EL (cell line): ENCODE results near the gene DPF3.

Experiments
- DNase-seq: peaks from one replicate; pipeline ENCODE4 v3.0.0-alpha.2; 2016

DPF3 gene

DNA sequence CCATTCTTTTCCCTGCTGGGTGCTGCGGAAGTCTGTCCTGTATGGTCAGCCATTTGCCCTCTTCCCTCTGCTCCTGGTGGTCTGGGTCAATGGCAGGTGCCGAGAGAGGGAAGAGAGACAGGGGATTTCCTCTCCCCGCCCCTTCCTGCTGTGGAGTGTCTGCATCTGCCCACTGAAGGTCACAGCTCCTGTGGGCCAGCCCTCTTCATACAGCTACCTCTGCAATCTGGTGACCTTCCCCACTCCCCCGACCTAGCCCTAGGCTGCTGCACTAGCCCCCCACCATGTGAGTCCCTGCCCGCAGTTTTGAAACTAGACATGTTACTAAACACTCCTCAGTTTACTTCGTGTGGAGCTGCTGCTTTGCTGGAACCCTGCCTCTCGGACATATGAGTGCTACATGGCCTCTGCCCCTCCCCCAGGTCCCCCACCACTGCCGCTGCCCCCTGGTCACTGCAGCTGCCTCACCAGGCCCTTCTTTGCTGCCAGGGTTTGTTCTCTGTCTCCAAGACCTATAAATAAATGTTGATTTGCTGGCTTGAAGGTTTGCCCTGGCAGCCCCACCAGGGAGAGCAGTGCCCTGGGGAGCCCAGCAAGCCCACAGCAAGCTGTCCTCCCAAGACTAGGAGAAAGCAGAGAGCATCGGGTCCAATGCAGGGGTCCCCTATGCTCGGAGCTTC is 102.9 kb downstream of the DPF3 start:
- no peak for DNase-seq

DNA sequence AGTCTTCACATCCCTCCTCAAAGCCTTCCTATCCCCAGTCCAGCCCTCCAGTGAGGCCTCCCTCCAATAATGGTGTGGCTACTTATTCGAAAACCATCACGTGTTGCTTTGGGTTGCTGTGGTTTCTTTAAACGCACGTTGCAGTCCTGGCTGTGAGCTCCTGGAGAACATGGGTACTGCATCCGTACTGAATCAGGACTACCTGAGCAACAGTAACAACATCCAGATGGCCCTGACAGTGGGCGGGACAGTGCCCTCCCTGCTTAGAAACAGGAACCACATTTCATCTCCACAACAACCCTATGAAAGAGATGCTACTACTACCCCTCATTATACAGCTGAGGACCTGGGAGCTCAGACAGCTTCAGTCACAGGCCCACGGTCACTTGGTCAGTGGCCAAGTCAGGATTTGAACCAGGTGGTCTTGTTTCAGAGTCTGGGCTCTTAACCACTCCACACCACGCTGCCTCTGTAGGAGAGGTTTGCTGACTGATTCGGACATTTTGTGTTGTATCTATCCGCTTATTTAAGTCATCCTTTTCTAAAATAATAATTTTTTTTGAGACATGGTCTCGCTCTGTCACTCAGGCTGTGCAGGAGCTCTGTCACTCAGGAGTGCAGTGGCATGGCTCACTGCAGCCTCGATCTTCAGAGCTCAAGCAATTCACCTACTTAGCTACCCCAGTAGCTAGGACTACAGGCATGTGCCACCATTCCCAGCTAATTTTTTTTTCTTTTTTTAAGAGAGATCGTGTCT is 104.8 kb downstream of the DPF3 start:
- DNase-seq = no peak

DNA sequence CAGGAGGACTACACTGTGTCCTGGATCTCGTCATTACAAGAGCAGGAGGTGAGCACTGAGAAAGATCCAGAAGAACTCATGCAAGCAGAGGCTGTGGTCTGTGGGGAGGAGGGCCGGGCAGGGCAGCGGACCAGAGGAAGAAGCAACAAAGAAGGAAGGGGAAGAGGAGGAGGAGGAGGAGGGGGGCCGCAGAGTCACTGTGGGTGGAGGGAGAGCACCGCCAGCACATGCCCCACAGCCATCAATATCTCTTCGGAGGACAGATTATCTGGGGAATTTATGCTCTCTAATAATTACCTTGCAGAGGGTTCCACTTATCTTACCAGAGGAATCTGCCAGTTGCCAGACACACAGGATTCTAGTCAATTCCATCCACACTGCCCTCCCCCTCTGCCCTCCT is 105.6 kb downstream of the DPF3 start:
- no peak for DNase-seq

DNA sequence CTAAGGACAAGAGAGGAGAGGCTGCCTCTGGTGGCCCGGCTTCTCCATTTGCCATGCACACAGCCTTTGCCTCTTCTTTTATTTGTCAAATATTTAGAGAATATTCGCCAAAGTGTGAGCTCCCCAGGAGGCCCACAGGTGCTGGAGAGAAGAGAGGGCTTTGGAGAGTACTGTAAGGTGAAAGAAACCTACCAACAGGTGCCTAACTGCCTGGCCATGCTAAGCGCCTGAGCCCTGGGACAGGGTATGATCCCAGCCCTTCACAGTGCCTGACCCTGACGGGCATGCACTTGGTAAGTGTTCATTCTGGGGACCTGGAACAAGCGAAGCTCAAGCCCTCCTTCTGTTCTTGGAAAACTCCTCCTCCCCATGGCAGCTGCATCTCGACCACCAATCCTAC is 106.1 kb downstream of the DPF3 start:
- no peak for DNase-seq

DNA sequence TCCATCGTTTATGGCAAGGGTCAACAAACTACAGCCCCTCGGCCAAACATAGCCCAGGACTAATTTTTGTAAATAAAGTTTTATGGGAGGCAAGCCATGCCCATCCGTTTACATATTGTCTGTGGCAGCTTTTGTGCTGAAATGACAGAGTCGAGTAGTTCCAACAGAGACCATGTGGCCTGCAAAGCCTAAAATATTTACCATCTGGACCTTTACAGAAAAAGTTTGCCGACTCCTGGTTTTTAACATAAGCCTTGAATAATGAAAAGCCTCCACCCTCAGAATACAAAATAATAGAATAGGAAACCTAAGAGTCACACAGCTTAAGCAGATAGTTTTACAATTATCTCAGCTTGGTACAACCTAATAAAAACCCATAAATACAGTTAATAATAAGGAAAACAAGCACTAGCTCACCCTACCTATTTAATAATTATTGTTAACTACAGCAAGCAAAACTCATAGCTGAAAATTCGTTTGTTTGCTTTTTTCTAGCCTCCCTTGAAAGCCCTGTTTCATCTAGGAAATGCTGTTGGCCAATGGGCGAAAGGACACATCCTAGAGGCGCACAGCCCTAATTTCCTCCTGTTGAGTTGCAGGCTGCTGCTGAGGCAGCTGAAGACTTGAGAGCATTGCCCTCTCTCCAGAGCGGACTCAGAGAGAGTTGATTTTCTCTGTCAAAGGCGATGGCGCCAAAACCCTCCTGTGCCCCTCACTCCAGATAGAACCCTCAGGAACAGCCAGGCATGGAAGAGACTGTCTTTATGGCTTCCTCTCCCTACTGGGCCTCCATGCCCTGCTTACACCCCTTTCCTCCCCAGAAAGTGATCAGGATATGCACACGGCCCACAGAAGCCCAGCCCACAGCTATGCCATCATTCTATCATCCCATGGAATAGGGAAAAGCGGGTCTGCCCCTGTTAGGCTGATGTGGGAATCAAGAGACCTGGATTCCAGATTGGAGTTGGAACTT is 107.2 kb downstream of the DPF3 start:
- DNase-seq = no peak

DNA sequence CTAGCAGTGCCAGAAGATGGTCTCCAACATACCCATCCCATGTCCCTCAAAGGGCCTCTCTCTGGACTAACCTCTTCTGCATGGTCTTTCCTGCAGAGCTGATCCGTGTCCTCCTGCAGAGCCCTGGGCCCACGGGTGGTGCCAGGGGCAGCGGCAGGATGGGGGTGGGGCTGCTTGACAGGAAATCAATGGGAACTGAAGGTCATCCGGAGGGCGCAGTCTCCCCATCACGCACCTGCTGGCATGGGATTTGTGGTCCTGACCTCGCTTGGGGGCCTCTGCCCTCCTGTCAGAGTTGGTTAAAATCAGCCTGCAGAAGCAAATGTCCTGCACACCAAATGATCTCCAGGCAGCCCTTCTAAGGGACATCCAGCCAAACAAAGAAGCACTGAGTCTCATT is 110.2 kb downstream of the DPF3 start:
- no peak for DNase-seq

DNA sequence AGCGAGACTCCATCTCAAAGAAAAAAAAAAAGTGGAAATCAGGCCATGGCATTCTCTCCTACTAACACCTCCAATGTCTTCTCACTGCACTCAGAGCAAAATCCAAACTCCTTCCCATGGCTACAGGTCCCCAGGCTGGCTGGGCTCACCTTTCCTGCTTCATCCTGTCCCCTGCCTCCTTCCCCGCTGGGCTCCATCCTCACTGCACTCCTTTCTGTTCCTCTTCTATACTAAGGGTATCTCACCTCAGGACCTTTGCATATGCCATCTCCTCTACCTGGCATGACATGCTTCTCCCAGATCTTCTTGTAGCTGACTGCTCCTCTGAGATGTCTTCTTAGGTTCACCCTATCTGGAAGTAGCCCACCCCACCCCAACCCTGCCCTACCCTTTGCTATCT is 111.1 kb downstream of the DPF3 start:
- DNase-seq = no peak

DNA sequence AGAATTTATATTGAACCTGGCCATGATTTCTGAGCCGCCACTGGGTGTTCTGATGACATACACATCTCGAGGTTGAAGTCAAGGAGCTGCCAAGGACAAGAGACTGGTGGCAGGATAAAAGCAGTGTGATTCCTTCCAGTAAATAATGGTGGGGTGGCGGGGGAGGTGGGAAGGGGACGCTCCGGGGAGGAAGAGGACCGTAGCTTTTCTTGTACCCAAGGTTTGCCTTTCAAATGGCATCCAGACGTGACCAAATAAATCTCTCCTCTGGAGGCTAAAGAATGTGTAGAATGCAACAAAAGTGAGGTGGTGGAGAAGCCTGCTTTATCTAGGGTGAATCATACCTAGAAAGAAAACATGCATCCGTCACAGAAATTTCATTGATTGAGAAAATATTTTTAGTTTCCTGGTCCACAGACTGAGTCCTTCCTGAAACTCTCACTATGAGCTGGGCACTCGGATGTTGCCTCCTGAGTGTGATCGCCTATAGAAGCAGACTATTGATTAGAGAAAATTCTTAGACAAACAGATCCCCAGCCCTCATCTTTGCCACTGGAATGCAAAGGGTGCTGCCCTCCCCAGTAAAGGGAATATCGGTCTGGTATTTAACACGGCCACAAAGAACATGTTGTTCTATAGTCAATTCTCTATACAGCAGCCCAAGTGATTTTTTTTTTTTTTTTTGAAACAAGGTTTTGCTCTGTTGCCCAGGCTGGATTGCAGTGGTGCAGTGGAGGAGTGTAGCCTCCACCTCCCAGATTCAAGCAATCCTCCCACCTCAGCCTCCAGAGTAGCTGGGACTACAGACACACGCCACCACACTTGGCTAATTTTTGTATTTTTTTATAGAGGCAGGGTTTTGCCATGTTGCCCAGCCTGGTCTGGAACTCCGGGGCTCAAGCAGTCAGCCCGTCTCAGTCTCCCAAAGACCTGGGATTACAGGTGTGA is 112.1 kb downstream of the DPF3 start:
- peak; percentile 91 for DNase-seq

DNA sequence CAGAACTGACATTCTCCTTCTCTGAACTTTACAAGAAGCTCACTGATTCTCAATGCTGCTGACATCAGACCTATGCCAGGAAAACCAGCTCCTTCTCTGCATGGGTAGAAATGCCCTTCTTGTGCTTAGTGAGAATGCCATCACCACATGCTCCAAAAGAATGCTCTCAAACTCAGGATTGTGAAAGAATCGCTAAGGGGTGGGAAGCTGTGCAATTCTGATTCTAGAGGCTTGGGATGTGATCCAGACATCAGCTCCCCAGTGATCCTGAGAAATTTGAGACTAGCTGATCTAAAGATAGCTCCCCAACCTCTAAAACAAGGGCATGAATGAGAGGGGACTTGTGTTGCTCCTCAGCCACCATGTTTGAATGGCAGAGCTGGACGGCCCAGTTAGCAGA is 113.2 kb downstream of the DPF3 start:
- DNase-seq = peak; percentile 82

DNA sequence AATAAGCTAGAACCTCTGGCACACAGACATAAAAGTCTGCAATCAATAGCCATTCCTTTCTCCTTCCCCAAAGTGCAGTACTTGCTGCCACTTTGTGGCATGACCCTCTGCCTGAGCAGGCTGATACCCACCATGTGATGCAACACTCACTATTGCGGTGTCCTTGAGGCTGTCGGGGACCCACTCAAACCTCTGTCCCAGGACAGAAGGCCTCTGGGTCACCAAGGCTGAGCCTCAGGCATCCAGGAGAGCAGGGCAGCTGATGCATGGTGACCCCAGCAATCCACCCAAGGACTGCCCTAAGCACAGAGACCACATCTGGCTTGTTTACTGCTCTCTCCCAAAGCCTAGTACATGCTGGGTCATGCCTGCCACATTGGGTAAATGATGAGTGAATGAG is 114.2 kb downstream of the DPF3 start:
- DNase-seq = no peak

DNA sequence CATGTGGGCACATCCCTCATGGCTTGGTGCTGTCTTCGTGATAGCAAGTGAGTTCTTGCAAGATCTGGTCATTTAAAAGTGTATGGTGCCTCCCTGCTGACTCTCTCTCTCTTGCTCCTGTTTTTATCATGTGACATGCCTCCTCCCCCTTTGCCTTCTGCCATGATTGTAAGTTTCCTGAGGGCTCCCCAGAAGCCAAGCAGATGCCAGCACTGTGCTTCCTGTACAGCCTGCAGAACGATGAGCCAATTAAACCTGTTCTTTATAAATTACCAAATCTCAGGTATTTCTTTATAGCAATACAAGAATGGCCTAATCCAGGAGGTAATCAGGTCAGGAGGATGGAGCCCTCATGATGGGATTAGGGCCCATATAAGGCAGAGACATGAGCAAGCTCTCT is 116.3 kb downstream of the DPF3 start:
- DNase-seq = no peak

DNA sequence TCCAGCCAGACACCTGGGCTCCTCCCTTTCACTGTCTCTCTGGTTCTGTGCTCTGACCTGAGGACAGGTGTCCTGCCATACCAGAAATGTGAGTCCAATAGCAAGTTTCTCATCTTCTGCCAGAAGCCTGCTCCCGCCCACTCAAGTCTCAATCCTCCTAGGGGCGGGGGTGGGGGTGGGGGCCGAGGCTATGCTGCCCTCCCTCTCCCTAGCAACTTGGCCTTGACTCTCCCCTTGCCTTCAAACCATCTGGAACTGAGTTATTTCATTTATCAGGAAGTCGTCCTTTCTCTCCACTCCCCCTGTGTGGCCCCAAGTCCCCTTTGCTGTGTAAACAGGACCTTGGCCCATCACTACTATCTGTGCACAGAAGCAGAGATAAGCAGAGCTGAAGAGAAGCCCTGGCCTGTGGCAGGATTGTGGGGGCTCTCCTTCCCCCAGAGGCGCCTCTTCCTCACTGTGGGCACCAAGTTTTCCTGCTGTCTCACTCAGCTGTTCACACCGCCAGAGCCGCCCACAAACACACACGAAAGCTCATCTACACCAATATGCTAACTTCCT is 117.1 kb downstream of the DPF3 start:
- no peak for DNase-seq

DNA sequence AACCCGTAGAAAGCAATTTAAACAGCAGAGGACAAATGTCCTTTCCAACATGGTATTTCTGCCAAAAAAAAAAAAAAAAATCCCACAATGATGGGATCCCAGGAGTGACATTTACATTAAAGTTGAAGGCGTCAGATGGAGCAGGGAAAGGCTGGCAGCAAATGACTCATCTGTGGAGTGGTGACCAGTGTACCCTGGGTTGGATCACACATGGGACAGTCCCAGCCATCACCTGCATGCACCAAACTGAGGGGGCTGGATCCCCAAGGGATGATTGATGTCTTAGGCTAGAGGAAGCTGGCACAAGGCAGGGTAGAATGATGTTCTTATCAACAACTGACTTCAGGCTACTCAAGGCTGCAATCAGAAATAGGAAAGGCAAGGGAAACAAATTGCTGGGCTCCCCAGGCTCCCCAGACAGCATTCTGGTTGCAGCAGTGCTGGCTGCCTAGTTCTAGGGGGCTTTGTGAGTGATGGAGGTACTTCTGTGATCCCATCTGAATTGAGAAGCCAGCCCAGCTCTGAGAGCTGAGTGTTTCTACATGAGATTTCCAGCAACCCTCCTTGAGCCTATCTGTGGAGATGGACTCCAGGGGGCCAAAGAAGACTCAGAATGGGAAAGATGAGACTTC is 117.9 kb downstream of the DPF3 start:
- no peak for DNase-seq

DNA sequence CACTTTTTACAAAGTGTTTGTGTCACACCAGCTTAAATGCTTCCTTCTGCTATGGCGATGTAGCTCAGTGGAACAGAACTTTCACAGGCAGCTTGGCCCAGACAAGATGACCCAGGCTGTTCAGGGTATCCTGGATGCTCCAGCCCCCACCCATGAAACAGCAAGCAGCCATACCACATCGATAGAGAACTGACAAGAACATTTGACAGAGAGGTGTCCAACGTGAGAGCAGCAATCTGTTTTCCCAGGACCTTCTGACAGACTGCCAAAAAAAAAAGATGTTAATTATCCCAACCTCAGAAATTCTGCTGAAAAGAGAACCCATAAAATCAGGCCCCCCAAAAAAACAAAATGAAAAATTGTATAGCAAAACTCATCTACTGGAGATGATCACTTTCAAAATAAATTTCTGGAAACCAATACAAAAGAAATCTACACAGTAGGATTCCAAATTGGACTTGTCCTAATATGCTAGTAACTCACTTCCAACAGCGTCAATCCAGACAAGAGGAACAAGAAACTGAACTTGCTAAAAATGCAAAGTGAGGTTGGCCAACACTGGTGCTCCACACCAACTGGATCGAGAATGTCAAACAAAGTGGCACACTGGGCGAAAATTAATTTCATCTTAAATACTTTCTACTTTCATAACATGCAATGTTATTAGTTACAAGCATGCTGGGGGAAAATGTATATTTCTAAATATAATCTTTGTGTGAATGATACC is 118.8 kb downstream of the DPF3 start:
- DNase-seq = no peak

DNA sequence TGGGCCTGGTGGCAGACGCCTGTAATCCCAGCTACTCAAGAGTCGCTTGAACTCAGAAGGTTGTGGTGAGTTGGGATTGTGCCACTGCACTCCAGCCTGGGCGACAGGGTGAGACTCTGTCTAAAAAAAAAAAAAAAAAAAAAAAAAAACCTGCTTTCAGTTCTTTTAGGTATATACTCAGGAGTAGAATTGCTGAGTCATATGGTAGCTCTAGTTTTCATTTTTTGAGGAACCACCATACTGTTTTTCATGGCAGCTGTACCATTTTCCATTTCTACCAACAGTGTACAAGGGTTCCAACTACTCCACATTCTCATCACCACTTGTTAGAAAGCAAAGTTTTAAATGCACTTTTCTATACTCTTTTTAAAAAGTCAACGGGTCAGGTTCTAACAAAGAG is 119.8 kb downstream of the DPF3 start:
- no peak for DNase-seq

DNA sequence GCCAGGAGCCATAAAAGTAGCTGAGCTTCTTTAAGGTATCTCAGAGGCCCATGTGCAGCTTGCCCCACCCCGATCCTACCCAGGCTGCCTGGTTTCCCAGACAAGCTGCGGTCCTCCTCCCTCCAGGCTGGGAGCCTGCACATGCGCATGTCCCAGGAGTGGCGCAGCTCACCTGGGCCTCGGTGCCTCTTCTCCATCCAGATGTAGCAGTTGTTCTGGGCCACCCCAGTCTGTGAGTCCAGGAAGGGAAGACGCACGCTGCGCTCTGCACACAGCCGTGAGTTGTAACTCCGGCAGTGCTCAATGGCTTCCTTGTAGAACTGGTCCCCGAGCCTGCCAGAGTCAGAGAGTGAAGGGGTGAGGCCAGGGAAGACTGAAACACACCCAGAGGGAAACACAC is 122.3 kb downstream of the DPF3 start:
- no peak for DNase-seq

DNA sequence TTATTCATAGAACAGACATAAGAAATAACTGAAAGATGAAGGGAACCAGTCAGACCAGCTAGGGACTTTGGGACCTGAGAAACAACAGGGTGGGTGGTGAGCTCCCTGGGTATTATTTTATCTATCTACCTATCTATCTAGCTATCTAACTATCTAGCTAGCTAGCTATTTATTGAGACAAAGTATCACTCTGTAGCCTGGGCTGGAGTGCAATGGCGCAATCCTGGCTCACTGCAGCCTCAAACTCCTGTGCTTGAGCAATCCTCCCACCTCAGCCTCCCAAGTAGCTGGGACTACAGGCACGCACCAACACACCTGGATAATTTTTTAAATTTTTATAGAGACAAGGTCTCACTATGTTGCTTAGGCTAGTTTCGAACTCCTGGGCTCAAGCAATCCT is 127.6 kb downstream of the DPF3 start:
- no peak for DNase-seq

DNA sequence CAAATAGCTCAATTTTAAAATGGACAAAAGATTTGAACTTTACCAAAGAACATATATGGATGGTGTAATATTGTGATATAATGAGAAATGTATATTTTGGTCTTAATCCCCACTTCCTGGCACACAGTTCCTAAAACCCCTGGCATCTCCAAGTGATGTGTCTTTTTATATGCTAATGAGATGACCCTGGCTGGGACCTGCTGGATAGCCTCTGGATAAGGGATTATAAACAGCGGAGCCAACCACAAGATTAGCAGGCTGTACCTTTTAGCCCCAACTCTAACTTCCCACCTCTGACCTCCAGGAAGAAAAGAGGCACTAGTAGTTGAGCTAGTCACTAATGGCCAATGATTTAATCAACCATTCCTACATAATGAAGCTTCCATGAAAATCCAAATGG is 130.0 kb downstream of the DPF3 start:
- DNase-seq = no peak

DNA sequence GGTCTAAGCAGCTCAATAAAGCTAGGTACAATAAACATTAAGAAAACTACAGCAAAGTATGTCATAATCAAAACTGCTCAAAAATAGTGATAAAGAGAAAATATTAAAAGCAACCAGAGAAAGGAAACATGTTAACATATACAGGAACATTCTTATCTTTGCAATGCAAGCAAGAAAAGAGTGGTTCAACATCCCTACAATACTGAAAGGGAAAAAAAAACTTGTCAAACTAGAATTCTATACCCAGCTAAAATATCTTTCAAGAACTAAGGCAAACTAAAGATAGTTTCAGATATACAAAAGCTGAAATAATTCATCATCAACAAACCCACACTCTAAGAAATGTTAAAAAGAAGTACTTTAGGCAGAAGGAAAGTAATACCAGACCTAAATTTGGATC is 134.2 kb downstream of the DPF3 start:
- no peak for DNase-seq

DNA sequence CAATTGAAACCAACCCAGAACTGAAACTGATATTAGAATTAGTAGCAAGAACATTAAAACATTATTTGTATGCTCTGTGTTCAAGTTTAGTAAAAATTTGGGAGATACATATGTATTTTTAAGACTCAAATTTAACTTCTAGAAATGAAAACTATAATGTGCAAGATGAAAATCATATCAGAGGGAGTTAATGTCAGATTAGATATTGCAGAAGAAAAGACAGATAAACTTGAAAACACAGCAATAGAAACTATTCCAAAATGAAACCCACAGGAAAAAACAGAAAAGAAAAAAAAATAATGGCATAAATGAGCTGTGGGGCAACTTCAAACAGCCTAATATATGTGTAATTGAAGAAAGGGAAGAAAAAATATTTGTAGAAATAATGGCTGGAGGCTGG is 134.9 kb downstream of the DPF3 start:
- DNase-seq = no peak

DNA sequence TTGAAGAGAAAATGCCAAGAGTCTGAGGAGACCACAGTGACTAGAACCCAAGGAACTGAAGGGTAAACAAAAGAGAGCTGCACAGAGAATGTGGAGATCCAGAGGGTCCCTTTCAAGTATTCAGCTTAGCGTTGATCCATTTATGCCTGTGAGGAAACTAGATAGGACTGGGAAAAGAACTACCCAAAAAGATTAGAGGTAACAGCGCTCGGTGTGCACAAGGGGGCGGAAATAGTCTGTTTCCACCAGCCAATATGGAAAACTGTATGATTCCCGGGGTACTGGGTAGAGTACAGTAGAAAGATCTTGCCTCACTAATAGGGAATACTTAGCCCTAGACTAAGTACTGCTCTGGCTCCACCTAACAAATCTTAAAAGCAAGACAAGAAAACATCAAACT is 135.5 kb downstream of the DPF3 start:
- no peak for DNase-seq
